ENCODE measurements around the gene TRIM29.

TRIM29 gene

DNA sequence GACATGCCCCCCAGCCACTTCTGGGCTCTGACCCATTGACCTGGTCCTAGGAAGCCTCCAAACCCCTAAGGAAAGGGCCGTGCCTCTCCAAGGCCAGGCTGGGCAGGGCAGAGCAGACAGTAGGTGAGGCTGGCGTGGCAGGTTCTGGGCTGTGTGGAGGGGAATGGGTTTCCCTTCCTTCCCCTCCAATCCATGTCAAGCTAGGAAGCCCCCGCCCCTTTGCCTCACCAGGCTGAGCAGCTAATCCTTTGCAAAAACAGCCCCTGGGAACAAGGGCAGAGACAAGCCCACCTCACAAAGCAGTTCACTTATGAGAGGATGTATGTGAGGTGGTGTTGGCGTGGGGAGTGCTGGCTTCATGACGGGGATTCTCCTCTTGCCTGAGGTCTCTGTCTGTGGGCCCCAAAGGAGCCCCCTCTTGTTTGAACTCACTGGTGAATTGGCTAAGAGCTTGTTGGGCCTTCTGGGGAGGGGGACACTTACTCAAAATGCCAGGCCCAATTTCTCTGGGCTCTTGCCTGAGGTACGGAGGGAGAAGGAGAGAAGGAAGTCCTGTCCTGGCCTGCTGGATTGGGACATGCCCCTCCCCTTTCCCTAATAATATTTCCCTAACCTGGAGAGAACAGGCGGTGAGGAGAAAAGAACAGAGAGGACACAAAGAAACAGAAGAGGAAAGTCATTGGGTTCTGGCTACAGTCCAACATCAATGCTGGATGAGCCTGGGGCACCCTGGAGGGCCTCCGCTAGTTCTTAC, 1.6 kb upstream of the TRIM29 start:
- DNase-seq (ENCODE audit: low read depth in 2 of 2), result no peak

DNA sequence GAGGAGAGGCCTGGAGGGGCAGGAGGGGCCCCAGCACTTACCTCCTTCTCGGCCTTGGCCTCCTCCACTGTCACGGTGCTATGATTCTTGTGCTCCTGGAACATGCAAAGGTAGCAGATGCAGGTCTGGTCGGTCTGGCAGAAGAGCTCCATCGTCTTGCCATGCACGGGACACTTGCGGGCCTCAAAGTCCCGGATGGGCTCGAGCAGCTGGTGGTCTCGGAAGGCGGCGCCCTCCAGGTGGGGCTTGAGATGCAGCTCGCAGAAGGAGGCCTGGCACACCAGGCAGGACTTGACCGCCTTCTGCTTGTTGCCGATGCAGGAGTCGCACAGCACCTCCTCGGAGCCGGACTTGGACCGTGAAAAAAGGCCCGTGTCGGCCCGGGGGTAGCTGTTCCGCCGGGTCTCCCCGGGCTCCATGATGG, 714 bp downstream of the TRIM29 start:
- no peak for DNase-seq (ENCODE audit: low read depth in 2 of 2)

DNA sequence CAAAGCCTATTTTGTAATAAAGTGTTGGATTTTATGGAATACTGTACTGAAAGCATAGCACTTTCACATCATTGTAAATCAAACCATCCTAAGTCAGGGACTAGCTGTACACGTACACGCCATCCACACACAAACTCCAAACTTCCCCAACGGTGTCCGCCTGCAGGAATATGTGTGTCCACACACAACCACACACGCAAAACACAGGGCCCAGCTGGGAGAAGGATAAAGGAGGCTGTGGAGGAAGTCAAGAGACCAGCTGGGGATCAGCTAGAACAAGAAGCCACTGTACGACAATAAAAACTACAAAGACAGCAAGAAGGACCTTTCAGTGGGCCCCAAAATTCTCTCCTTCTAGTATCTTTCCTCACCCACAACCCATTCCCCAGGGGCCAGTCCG, 1.6 kb downstream of the TRIM29 start:
- DNase-seq (ENCODE audit: low read depth in 2 of 2), result no peak

DNA sequence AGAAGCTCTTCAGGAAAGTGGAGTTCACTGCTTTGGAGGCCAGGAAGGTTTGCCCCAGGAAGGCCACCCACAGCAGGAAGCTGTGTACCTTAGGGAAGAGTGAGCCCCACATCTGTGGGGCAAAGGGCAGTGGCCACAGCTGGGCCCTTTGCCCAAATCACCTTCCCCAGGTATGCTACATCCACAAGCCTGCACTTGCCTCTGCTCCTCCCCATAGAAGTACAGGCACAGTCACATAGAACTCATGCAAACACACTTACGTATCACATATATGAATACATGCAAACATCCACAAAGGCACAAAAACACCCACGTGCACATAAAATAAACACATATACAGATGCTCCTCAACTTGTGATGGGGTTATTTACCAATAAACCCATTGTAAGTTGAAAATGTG, 2.1 kb downstream of the TRIM29 start:
- no peak for DNase-seq (ENCODE audit: low read depth in 2 of 2)

DNA sequence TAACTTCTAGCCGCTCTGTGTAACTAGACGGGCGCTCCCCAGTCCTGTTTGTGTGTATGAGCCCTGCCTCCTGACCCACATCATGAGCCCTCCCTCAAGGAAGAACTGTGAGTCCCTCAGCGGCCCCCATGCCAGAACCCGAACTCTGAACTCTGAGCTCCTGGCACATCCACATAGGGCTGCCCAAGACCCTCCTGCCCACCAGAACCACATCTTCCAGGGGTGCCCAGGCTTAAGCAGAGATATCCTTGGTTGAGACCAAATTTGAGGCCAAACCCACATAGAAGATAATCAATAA, 3.0 kb downstream of the TRIM29 start:
- no peak for DNase-seq (ENCODE audit: low read depth in 2 of 2)

DNA sequence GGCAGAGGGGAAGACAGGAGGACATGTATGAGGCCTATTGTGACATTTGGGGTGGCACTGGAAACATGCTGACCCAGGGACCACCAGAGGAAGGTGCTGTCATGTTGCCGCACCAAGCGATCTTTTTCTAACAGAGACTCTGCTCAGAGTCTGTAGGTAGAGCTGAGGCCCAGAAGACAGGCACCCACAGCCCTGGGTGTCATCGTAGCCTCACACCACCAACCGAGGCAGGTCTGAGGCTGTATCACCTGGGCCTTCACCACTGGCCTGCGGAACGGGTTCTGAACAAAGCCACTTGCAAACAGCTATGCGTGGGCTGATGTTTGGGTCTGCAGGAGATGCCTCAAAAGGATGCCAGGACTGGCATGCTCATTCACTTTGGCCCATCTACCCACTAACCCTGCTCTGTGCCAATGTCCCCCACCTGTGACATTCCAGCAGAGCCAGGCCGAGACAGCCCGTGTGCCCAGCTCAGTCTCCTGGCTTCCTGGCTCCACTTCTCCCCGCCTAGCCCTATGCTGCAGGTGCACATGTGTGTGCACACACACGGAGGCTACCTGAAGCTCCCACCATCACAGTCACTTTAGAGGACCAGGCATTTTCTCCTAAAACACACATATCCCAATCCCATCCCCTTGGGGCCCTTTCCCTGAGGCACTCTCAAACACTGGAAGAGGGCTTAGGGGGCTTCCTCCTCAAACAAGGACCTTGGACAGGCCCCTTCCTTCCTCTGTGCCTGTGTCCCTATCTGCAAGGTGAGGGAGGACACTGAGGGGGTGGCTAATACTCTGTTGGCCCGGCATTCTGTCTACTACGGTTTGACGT, 3.6 kb downstream of the TRIM29 start:
- DNase-seq (ENCODE audit: low read depth in 2 of 2), result no peak

DNA sequence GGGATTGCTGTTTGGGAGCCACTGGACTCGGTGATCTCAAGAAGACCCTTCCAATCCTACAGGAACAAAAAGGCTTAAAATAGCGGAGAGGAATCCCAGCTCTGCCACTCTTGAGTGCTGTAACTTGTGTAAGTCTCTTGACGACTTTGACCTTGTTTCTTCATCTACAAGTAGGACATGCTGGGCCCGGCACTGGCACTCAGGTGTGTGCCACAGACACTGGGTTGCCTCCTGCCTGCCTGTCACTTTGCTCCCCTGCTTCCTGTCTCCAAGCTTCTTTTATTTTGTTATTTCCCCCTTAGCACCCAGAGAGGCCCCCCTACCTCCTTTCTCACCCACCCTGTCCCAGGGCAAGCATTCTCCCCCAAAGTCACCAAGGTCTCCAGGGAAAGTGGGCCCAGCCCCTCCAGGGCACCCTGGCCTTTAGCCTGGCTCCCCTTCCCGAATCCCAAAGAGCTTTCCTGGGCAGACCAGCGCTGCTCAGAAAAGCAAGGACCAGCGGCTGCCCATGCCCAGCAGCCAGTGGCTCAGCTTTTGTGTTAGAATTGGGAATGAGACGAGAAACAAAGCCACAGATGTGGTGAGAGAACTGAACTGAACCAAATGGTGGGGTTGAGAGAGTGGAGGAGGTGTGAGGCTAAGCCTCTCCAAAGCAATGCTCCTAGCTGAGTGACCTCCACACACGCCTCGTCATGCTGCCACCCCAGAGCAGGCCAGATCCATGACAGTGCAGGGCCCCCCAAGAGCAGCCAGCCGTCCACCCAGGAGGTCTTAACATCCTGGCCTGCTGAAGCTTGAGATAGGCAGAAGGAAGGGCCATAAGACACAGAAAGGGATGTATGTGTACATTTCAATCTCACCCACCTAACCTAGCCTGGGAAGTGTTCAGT, 4.5 kb downstream of the TRIM29 start:
- DNase-seq (ENCODE audit: low read depth in 2 of 2), result no peak

DNA sequence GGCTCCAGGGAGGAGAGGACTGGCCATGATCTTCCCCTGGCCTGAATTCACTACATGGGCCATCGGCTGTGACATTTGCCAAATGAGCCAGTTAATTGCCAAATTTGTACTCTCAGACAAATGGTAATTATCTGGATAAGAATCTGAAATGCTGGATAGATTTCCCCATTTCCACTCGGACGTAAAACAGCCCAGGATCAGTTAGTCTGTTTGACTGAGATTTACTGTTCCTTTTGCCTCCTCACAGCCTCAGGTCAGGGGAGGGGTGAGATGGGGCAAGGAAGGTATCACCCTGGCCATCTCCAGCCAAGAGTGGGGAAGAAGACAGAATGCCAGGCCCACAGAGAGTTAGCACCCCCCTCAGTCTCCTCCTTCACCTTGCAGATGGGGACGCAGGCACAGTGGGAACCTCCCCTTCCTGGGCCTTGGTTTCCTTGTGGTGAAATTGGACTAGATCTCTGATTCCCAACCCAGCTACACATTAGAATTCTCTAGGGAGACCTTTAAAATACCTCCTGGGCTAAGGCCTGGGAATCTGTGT, 5.2 kb downstream of the TRIM29 start:
- DNase-seq (ENCODE audit: low read depth in 2 of 2), result no peak

DNA sequence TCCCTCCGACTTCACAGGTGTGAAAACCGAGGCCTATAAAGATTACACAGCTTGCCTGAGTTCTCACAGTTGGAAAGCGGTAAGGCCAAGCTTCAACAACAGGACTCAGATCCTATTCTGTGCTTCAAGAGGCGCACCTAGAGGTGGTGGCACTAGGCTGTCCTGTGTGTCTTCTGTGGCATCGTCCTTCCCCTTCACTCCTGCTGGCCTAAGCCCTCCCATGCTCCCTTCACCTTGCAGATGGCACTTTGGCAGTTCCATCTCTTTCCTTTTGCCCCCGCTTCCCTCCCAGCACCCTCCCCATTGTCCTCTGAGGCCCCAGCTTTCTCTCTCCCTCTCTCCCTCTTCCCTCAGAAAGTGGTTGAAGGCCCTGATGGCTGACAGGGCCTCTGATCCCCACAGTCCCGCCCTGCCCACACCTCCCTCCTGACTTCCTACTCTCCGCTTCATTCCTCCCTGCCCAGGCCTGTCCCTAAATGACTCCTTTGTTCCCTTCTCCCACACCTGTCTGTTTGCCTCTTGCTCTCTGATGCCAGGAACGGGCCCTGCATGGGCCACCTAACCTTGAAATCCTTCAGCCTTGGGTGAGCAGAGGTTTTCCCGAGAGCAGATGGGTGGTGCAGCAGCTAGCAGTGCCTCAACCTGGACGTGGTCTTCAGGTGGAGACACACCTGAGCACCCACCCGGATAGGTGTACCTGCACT, 5.8 kb downstream of the TRIM29 start:
- no peak for DNase-seq (ENCODE audit: low read depth in 2 of 2)

DNA sequence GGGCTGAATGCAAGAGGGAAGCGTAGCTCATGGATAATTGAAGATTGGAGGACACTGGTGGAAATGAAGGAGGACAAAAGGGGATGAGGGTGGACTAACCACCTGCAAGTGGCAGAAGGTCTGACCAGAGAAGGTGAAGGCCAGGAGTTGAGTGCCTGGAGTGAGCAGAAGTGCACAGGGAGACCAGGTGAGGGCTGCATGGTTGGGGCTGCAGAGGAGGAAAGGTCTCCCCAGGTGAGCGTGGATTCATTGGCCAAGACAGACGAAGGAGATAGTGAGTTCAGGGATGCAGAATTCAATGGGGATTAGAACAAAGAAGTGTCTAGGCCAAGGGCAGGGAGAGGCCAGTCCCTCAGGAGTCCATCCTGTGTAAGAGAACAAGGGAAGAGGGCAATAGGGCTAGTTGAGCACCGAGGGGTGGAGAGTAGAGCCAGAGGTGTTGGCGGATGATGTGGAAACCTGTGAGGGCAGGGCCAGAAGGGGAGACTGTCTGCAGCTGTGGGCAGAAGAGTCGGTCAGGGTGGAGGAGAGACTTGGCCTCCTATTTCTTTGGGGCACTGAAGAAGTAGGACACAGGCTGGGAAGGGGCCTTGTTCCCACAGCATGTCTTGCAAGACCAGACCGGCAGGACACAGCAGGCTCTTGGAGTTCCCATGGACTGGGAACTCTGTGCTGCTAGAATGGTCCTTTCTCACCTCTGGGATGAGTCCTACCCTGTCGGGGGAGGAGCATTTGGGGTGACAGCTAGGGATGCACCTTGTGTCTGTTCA, 6.7 kb downstream of the TRIM29 start:
- no peak for DNase-seq (ENCODE audit: low read depth in 2 of 2)

DNA sequence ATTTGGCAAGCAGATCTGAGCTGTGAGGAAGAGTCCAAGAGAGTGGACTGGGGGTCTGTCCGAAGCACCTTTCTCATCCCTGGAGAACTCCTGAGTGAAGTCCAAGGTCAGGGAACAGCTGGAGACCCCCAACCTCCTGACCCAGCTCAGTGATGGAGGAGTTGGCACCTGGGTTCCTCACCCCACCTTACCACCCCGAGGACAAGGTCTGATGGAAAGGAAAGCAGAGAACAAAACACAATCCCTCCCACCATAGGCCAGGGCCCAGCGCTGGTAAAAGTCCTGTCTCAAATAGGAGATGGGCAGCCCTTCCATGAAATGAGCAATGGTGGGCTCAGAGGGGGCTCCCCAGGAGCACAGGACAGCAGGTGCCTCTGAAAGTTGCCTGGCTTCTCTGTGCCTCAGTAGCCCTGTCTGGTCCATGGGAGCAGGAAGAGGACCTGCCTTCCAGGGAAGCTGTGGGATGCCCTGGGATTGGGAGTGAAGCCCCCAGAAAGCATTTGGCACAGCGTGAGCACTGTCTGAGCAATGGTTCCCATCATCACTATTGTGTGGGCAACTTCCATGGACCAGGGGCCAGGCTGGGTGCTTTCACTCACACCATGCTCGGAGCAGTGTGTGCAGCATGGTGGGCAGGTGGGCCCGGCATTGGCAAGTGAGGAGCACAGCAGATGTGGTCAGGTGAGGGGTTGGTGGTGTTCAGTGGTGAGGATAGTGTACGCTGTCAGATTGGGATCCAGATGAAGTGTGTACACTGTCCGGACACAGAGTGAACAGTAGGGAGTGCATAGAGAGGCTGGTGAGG, 7.5 kb downstream of the TRIM29 start:
- no peak for DNase-seq (ENCODE audit: low read depth in 2 of 2)

DNA sequence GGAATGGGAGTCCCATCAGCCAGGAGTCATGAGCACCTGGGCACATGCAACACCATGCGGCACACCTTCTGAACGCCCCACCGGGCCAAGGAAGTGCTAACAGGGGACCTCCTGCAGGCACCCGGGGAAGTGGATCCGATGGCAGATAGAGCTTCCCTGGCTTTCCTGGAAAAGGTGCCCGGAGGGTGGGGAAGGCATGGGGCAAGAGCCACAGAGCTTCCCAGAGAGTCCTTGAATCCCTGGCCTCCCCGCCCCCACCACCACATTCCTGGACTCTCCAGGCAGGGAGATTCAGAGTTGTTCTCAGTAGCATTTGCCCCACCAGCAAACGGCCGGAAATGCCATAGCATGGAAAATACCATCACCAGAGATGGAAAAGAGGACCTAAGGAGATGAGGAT, 8.3 kb downstream of the TRIM29 start:
- no peak for DNase-seq (ENCODE audit: low read depth in 2 of 2)

DNA sequence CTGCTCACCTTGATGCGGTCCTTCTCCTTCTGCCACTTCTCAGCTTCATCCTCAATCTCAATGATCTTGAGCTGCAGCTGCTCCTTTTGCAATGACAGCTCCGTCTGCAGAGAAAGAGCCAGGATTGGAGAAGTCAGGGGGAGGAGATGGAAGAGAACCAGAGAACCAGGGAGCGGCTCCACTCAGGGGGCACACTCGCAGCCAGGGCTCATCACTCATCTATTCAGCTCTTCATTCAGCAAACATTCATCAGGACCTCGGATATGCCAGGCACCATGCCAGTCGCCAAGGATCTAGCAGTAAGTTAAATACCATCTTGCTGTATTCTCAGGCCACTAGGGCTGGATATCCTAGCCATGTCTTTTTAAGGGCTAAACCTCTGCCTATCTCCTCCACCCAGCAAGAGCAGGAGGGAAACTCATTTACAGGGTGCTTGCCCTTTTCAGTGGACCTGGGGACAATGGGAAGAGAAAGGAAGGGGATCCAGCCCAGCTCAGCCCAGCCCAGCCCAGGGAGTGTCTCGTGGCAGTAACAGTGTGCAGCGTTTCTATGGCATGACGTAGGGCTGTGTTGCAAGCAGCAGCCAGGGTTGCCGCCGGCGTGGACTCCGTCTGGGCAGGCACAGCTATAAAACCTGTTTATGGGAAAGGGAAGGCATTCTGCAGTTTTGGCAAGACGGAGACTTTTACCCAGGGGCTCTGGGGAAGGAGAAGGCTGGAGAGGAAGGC, 9.4 kb downstream of the TRIM29 start:
- no peak for DNase-seq (ENCODE audit: low read depth in 2 of 2)

DNA sequence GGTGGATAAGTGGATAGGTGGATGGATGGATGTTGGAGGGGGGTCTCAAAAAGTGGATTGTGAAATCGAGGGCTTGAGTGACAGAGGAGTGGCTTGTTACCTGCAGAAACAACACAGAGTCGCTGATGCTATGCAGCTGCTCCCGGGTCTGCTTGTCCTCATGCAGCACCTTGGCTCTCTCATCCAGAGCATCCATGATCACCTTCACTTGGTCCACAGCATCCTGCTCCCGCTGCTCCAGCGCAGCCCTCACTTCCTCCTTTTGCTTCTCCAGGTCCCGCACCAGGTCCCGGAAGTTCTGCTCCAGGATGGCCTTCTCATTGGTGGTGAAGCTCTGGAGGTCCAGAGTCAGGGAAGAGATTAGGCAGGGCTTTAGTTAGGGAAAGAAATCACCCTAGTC, 10.7 kb downstream of the TRIM29 start:
- DNase-seq (ENCODE audit: low read depth in 2 of 2), result no peak

DNA sequence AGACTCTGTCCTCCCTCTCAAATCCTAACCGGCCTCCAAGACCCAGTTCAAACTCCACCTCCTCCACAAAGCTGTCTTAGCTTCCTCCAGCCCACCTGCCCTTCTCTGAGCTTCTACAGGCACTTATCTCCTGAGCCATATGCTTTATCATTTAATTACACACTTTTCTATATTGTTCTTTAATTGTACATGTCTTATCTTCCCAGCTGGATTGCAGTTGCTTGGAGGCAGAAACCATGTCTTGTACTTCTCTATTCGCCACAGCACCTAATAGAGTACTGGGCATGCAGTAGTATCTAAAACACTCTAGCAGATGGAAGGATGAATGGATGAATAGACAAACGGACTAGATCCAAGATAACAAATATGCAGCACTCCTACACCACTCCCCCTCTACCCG, 11.3 kb downstream of the TRIM29 start:
- DNase-seq (ENCODE audit: low read depth in 2 of 2), result no peak

DNA sequence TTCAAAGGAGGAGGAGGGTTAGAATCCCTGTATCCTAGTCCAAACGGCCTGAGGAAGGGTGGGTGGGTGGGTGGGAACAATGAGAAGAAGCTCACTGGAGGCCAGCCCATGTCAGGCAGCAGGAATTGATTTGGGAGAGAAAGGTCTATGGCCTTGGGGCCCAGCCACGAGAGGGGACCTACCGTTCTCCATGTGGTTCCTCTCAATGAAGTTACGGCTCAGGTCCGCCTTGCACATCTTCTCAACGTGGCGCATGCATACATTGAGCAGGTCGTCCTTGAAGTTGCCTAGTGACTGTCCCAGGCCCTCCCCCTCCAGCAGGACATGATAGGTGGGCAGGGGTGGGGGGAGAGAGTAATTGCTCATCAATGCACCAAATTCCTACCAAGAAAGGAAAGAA, 12.4 kb downstream of the TRIM29 start:
- no peak for DNase-seq (ENCODE audit: low read depth in 2 of 2)

DNA sequence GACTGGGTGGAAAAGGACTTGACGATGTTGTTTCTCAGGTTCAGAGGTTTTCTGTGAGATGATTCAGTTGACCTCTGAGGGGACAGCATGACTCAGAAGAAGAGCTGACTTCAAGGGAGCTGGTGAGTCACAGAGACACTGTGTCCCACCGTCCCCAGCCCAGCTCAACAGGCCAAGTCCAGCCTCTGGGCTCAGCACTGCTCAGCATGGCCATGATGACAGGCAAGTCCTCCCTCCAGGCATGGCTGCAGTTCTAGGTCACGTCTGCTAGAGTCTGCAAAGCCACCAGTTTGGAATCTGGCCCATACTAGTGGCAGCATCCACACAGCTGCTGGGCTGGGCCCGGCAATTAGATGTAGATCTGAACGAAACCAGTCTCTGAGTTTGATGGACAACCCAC, 12.9 kb downstream of the TRIM29 start:
- DNase-seq (ENCODE audit: low read depth in 2 of 2), result no peak

DNA sequence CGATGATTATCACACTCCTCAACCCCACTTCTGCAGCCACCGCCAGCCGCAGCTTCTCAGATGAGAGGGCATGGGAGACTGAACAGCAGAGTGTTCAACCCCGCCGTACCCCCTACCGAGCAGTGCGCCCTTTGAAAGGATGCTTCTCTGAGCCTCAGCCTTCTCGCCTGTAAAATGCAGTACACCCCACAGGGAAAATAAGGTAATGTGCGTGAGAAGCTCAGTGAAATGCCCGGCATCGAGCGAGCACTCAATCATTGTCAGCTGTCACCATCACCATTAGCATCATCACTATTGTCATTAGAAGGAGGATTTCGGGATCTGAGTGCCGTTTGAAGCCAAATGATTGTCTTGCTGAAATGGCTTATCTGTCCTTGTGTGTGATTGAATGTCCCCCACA, 13.6 kb downstream of the TRIM29 start:
- DNase-seq (ENCODE audit: low read depth in 2 of 2), result no peak

DNA sequence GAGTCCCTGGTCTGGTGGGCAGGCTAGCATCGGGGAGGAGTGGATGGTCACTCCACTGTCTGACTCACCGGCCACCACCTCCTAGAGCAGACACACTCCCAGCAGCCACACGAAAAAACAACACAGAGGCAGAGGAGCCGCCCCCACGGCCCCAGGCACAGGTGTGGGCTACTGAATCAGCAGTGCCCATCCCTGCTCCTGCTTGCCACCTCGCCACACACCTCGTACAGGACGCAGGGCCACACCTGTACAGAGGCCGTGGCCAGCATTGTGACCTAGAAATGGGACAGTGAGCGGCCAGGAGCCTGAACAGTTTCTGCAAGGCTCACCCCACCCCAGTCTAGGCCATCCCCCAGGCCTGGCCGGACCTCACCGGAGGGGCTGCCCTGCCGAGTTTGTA, 14.0 kb downstream of the TRIM29 start:
- no peak for DNase-seq (ENCODE audit: low read depth in 2 of 2)
